Activated CD4-positive, alpha-beta T cell treated with anti-CD3 and anti-CD28 coated beads, Interleukin-2, amount 50 U/mL, for 4 hours (primary cell): ENCODE results near the gene FRMPD2.
"Not testable (repeated sequence)": the region's sequence is repeated elsewhere in the genome, so short reads cannot be mapped to it uniquely, and the experiment has no call there.

Experiments
- DNase-seq, 2 experiments: peaks; one replicate each; pipeline ENCODE4 v3.0.0-alpha.2; 2020

Gene FRMPD2

DNA sequence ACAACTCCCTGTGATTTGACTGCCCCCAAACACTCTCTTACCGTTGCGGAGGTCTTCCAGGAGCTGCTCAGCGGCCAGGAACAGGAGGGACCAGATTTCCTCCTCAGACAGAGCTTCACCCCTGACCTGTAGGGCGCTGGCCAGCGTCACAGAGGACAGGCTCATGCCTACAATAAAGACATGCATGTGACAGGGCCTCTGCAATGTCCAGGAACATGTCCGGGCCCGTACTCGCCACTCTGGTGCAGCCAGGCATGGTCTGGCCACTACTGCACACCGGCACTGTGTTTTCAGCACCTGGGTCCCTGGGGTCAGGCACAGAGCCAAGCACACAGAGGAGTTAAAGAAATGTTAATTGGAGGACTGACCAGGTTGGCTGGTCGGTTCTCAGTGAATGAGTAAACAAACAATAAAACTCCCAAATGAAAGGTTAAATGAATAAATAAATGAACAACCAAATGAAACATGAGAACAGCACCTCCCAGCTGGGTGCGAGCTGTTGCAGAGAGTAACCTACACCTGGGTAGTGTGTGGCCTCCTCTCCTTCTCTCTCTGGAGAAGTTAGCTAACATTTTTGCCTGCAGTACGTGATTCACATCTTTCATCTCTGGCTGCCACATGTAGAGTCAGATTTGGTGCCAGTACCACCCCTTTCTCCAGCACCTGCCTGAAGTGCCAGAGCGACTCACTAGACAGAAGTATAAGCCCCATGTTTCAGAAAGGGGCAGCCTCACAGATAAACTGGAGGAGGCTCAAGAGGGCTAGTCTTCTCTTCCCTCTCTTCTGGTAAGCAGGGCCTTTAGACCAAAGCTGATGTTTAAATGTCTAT, 22.8 kb downstream of the FRMPD2 start:
- DNase-seq = no peak

DNA sequence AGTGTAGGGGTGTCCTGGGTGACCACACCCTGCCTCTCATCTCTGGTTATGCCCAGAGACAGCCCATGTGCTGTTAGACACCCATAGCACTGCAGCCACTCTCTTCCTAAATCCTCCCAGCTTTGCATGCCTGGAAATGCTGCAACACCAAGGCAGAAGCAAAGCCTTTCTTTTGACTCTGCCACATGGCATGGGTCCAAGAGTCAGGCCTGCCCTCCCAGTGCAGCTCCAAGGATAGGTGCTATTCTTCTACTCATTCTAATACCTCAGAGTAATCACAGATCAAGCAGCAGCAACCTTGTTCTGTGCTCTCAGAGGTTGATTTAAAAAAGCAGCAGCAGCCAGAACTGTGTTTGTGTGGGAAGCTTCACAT, 23.4 kb downstream of the FRMPD2 start:
- DNase-seq = no peak

DNA sequence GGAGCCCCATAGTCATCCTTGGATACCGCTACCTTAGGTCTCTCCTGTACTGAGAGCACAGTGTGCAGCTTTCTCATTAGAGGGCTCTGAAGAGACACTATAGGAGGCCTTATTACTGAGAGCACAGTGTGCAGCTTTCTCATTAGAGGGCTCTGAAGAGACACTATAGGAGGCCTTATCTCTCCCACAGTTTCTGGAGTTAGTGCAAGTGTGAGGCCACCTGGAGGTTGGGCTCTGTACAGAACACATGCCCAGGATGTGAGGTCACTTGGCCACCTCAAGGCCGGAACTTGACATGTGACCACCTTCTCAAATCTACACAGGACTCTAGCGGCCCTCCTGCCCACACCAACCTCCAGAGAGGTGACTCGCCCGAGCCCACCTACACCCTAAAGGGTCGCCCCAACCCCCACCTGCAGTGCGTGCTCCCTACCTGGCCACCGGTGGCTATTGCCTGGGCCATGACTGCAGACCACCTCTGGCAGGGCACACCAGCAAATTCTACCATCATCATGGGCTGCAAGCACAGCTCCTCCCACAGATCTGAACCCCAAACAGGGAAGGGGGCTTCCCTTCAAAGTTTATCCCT, 24.6 kb downstream of the FRMPD2 start:
- DNase-seq = no peak

DNA sequence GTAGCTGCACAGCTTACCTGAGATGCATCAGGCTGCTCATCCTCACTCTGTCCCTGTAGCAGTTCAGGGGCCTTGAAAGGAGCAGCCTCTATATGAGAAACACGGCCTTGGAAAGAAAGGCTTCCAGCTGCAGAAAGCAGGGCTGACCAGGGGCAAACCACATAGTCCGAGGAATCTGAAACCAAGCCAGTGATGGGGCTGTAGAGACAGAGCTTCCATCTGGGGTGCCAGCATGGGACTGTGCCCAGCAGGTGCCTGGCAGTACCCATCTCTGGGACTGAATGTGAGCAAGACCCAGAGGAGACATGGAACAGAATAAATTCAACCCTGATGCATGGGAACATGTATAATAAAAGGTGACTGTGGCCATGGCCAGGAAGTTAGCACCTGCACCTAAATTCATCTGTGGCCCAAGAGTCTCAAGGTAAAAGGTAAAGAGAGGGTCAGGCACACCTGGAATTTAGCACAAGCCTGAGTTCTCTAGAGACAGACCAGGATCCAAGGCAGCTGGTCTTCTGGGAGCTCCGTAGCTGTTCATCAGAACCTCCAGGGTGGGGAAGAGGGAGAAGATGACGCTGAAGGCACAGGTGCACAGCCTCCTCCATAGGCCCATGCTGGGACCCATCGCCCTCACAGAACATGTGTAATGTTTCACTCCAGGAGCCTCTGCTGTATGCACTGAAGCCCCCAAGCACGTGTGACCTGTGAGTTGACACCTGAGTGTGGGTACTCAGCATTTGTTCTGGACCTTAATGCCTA, 25.3 kb downstream of the FRMPD2 start:
- no peak for DNase-seq

DNA sequence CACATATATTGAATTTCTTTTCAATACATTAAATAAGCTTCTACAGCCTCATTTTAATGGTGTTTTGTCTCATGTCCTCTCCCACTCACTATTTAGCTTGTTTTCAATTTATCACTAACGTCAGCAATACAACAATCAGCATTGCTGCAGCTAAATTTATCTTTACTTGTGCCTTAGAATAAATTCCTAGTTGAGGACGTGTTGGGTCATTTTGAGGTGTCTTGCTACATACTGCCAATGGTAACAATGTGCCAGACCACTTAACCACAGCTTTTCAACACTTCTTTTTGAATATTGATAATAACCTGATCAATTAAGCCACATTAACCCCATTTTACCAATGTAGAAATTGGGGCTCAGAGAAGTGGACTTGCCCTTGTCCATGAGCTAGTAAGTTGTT, 26.0 kb downstream of the FRMPD2 start:
- DNase-seq = no peak

DNA sequence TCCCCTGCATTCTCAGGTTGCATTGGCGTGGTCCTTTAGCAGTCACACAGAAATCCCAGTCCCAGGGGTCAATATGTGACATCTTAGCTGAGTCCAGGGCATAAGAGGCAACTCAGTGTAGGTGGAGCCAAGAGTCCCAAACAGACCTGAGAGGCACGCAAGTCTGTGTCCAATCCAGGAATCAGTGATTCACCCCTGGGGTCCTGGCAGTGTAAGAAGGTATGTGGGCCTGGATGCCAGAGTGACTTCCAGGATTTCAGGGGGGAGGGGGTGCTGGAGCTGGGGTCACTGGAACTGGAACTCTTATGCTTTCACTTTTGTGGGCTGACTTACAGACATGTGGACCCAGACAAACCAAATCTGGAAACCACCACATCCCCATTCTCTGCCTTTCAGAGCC, 26.8 kb downstream of the FRMPD2 start:
- DNase-seq = no peak

DNA sequence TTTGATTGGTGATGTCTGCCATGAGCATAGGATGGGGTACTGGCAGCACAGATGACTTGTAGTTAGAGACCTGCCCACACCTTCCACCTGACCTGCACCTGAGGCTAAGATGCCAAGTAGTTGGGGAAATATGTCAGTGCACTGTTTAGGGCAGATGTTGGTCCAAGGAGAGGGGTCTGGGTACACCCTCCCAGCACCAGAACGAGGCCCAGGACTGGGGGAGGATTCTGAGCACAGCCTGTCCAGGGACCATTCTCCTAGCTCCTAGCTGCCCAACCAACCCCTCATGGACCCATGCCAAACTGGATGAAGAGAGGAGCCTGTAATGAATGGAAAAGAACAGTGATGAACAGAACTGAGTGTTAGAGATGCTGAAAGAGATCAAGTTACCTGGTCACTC, 28.0 kb downstream of the FRMPD2 start:
- no peak for DNase-seq

DNA sequence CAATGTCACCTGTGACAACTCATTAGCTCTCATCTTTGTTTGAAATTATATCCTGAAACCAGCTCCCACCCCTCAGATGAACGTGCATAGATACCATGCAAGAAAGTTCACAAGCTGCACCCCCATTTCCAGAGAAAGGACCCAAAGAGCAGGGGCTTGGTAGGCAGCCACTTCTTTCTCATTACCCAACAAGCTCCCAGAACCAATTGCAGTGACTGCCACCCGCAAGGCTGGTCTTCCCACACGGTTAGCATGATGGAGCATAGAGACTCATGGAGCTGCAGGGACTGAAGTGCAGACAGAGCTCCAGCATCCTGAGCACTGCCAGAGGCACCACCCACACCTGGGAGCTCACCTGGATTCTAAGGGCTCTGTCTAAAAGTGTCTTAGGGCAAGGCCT, 28.5 kb downstream of the FRMPD2 start:
- no peak for DNase-seq

DNA sequence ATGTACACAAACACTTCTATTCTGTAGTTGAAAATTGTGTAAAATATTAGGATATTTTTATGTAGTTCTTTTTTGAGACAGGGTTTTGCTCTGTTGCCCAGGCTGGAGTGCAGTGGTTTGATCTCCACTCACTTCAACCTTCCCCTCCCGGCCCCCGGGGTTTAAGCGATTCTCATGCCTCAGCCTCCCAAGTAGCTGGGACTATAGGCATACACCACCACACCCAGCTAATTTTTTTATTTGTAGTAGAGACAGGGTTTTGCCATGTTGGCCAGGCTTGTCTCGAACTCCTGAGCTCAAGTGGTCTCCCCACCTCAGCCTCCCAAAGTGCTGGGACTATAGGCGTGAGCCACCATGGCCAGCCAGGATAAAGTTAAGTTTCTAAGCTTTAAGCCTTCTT, 30.6 kb downstream of the FRMPD2 start:
- not testable (repeated sequence) for DNase-seq

DNA sequence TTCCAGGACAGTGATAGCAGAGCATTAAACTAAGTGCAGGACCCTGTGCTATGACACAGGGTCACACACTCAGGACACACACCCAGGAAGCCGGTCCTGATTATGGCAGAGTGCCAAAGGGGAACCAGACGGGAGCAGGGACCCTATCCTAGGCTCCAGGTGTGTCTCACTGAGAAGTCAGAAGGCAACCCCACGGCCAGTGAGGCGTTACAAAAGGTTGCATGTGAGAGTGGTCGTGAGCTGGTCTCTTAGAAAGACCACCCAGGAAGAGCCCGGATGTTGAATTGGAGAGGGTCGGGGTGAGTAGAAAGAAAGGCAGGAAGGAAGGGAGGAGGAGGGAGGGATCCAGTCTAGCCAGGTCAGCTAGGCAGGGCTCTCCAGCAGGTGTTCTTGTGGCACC, 31.0 kb downstream of the FRMPD2 start:
- DNase-seq = no peak

DNA sequence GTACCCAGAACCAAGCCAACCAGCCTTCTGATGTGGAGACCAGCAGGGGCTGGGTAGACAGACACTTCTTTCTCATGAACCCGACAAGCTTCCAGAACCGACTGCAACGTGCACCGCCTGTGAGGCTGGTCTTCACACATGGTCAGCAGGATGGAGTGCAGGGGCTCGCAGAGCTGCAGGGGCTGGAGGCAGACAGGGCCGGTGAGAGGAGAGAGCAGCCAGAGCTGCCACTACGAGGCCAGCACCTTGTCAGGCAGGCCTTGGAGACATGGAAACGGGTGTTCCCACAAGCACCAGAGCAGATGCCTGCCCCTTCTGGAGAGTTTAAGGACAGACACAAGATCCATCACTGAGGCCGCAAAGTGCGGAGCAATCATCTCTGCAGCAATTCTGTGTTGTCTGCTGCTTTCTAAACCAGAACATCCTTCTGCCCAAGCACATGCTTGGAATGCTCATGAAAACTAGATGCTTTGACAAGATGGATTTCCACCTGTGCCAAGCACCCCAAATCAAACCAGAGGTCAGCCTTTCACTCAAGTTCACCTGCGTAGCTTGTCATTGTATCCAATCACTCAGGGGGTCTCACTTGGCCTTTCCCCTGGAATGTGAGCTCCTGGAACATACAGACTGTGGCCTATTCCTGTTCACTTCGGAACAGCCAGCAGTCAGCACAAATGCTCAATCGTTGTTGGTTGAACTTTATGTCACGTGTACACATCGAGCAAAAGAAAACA, 32.2 kb downstream of the FRMPD2 start:
- DNase-seq = no peak

DNA sequence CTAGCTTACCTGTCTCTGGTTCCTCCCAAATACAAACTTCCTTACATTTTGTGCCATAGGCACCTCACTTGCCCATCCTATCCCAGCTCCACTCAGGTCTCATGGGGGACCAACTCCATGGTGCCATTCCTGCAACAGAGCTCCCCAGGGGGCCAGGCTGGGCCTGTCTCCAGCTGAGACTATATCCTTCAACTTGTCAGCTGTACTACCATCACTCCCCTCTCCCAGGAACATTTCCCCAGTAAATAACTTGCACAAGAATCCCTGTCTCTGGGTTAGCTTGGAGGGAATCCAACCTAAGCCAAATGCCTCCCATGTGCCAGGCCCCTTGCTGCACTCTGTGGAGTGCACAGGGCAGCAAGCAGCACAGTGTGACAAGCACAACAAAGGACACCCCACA, 33.2 kb downstream of the FRMPD2 start:
- DNase-seq = no peak

DNA sequence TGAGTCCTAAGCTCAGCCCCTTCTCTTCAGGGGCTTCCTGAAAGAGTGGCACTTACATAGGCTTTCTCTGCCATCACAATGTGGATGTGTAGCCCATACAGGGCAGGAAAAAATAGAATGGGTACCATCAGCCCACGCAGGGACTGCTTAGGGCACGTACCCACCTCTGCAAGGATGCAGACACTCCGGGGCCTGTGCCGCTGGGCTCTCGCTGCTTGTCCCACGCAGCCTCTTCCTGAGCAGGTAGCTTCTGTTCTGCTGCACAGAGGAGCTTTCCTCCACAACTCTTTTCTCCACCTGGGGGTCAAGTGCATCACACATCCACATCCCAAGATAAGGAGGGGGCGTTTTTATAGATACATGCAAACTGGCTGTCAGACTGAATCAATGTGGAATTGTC, 34.3 kb downstream of the FRMPD2 start:
- DNase-seq = no peak

DNA sequence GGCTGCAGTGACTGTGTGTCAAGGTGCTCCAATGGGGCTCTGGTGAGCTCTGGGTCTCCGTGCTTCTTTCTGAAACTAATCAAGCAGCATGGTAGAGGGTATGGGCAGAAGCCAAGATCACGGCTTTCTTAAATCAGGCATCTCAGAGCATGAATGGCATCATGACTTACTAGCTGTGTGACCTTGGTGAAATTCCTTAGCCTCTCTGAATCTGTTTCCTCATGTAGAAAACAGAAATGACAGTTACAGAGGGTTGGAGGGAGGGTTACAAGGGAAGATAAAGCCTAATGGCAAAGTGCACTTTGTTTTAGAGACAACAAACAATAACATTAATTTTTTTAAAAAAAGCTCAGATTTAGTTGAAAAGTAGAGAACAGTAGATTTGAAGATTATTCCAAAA, 34.9 kb downstream of the FRMPD2 start:
- DNase-seq = no peak

DNA sequence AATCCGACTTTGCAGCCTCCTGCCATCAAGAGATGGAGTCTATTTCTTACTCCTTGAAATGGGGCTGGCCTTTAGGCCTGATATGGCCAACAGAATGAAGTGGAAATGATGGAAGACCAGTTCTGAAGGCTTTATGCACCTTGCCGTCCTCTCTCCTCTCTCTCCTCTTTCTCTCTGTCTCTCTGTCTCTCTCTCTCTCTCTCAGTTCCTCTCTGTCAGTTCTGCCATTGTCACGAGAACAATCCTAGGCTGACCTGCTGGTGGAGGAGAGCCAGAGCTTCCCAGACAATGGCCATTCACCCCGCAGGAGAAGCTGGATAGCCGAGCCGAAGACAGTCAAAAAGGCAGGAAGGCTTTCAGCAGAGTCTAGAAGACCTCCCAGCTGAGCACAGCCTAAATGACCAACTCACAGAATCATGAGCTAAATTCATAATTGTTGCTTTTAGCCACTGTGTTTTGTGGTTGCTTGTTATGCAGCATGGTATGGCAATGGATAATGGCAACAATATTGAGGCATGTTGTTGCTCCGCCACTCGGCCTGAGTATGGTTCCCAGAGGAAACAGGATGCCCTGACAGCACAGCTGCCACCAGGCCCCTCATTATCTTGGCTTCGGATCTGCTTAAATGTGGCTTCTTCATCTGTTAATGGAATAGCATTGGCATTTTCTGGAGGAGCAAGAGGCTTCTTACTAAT, 35.5 kb downstream of the FRMPD2 start:
- DNase-seq = no peak

DNA sequence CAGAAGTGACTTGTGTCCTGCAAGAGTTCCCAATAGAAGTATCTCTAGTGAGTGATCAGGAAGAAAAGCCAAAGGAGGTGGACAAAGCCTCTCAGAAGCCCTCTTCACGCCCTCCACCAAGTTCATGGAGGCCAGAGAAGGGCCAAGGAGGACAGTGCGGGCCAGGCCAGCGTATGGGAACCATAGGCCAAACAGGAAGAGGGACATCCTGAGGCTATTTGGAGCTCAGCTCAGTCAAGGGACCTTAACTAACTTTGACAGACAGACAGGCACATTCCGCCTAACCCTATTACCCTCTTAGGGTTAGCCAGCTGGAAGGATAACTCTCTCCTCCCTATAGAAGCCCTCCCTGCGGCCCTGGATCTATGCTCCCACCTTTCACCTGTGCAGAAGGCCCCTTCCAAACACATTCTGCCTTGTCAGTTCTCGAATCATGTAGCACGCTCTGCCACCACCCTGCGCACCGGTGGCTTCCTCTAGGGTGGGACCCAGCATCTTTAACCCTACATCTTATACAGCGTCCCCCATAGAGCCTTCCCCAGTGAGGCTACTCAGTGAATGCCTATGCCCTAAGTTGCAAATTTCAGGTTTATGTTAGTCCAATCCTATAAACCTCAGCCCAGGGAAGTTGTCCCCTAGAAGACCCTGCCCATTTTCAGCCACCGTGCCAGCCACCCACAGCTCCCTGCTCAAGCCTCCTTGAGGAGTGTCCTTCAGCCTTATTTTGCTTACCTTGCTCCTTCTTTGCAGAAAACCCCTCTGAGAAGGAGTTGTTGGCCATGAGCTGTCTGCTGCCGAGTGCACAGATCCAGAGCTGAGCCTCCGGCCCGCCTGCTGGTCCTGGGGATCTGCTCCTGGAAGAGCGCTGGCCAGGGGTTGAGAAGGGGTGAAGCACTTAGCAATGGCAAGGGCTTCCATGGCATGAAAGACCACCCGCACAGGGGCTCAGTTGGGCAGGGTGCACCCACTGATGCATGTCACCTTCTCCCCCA, 36.9 kb downstream of the FRMPD2 start:
- DNase-seq = no peak

DNA sequence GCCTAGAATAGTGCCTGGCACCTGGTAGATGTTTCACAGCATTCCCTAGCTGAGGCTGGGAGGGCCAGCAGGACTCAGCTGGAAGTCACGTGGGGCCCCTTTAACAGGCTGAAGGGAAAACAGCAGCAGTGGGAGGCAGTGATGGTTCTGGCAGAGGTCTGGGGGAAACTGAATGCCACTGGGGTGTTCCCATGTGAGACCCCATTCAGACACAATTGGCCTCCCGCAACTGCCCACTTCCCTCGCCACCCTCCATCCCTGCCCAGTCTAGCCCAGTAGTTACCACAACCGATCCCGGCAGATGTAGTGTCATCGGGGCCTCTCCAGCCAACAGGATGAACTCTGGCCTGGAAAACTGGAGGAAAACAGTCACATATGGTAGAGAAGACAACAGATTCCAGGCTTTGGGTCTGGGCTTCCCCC, 38.3 kb downstream of the FRMPD2 start:
- DNase-seq = no peak

DNA sequence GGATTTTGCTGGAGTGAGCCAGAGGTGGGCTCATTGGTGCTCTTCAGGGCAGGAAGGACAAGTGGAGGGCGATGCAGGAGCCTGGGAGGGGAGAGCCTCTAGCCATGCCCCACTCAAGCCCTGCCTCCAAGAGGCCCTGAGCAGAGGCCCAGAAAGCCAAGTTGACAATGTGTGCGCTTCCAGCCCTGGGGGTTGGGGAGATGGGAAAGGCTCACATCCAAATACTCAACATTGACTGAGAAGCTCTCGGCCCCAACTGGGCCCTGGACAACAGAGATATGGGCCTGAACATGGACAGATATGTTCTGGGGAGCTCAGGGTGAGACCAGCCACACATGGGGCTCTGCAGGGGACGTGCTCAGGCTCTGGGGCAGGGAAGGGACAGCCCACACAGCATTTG, 39.0 kb downstream of the FRMPD2 start:
- DNase-seq = no peak

DNA sequence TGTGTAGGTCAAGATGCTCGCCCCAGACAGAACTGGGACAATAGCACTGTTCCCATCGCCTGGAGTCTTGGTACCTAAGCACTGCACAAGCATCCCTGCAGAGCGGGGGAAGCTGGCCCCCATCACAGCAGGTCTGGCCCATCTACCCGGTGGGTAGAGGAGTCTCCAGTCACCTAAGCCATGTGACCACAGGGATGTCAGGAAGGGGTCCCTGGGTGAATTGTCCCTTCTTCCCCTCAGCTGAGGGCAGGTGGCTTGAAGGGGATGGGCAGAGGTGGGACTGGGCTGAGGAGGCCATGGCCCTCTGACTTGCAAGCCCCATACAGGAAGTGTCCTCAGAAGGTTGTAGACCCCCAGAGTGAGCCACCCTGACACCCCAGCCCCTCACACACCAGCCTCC, 39.7 kb downstream of the FRMPD2 start:
- DNase-seq = no peak

DNA sequence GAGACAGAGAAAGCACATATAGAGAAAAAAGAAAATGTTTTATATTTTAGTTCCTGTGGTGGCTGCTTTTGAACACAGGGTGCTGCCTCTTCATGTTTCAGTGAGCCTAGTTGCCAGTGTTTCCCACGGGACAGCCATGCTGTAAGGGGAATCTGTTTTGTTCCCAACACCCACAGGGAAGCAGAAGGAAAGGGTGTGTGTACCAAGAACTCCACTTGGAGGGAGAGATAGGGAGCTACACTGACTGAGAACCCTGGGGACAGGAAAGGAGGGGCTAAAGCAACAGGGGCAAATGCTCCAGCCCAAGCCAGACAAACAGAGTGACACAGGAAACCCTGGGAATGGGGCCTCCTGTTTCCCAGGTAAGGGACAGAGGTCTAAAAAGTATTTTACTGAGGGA, 40.2 kb downstream of the FRMPD2 start:
- no peak for DNase-seq

DNA sequence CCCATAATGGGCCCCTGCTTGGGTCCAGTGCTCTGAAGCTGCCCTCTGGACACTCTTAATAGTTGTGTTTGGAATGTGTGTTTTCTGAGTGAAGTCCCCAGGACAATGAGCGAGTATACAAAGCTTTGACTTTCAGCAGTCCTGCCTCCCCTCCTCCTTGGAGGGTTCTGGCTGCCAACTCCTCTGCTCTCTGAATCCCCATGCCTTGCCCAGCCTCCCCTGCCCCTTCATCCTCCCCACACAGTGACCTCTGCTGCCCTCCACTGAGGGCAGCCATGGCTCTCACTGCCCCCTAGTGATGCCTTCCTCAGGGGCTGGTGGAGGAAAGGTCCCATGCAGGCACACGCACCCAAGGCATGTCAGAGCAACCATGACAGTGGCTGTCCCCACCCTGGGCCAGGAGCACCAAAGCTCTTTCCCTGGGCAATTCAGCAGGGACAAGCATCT, 40.9 kb downstream of the FRMPD2 start:
- no peak for DNase-seq
